ENCODE results near the gene MTTP.

Gene MTTP

GRCh38 chr4:99635601-99636000, 61.0 kb downstream of the MTTP start:
- no peak for DNase-seq (ENCODE audit: low read depth)

DNA sequence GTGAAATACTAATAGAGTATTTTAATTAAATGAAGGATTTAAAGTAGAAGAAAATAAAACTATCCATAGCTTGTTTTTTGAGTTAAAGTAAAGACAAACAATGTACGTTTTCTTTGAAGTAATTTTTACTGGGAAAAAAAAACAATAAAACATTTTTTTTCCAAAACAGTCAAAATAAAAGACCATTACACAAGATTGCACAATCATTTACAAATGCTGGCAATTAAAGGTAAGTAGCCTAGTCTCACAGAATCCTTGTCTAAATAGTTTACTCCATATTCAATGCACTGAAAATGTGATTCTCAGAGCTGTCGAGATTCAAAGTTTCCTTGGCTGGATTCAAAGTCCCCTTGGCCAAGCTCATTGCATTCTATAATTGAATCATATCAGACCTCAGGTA, 61.8 kb downstream of the MTTP start:
- no peak for DNase-seq (ENCODE audit: low read depth)
- TF ChIP-seq CTCF (IDR thresholded peaks at IDR 0.05; ENCODE audit: insufficient read depth, low read depth, low read length, missing control alignments), result no peak
- H3K4me3 ChIP-seq (ENCODE audit: low read depth, low read length), result no peak overlapping the region

More at GRCh38 chr4:99635601-99636000, 61.0 kb downstream of the MTTP start:
- no peak for TF ChIP-seq CTCF (IDR thresholded peaks at IDR 0.05; ENCODE audit: insufficient read depth, low read depth, low read length, missing control alignments)
- H3K4me3 ChIP-seq (ENCODE audit: low read depth, low read length), result no peak overlapping the region

DNA sequence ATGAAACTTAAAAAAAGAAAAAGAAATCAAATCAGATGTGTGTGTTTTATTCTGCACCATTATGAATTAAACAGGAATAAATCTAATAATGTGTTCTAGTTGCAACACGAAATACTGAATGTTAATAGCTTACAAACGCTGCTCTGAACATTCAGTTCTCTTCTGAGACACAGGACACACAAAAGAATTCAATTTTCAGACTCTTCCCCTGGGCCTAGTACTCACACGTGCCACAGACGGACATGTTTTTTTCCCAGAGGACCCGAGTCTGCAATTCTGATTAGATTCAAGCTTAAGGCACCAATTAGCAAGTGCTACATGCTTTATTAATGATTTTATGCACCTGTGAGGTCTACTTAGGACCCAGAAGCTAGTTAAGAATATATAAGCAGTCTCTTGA, 62.5 kb downstream of the MTTP start:
- TF ChIP-seq CTCF (IDR thresholded peaks at IDR 0.05; ENCODE audit: insufficient read depth, low read depth, low read length, missing control alignments), result no peak
- no peak overlapping the region for H3K4me3 ChIP-seq (ENCODE audit: low read depth, low read length)
- DNase-seq (ENCODE audit: low read depth), result no peak

DNA sequence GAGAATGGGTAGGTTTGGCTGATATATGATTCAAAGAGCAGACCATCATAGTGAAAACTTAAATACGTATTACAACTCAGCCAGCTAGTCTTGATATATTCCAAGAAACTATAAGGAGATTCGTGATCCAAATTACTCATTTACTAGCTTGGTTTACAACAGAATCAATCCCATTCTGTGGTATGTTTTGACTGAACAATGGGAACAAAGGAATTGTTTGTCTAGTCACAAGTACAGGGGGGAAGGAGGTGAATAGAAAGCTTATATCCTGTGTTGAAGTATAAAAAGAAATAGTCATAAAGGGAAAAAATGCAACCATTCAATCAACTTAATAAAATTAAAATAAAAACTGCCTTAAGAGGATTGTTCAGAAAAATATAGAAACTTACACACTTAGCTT, 66.1 kb downstream of the MTTP start:
- no peak for DNase-seq (ENCODE audit: low read depth)
- no peak for TF ChIP-seq CTCF (IDR thresholded peaks at IDR 0.05; ENCODE audit: insufficient read depth, low read depth, low read length, missing control alignments)
- no peak overlapping the region for H3K4me3 ChIP-seq (ENCODE audit: low read depth, low read length)

DNA sequence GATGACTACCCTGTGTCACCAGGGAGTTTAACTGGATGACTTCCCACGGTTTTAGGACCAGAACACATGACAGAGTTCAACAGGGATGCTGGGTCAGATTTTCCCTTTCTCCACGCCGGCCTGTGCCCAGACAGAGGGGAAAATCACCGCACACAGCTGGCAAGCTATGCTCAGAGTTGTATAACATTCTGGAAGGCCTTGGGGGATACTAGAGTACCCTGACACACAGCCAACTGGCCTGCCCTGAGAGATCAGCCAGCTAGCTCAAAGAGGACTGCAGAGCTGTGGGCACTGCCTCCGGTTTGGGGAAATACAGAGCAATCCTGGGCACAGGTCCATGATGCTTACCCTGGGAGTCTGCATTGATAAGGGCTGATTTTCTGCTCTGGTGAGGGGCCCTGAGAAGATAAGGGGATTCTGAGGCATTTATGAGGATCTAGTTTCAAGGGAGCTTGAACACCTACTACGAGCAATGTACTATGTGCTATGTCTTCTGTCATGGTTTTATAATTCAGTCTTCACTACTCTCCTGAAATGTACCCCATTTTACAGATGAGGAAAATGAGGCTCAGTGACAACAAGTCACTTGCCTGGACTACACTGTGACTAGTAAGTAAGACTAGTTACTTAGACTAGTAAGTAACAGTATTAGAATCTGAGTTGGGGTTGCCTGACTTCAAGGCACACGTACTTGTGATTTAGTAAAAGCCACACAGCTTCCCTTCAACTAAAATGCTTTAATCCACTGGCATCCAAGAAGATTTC, 68.3 kb downstream of the MTTP start:
- no peak overlapping the region for H3K4me3 ChIP-seq (ENCODE audit: low read depth, low read length)
- no peak for TF ChIP-seq CTCF (IDR thresholded peaks at IDR 0.05; ENCODE audit: insufficient read depth, low read depth, low read length, missing control alignments)
- no peak for DNase-seq (ENCODE audit: low read depth)

GRCh38 chr4:99644453-99644852, 69.8 kb downstream of the MTTP start:
- no peak for TF ChIP-seq CTCF (IDR thresholded peaks at IDR 0.05; ENCODE audit: insufficient read depth, low read depth, low read length, missing control alignments)
- no peak overlapping the region for H3K4me3 ChIP-seq (ENCODE audit: low read depth, low read length)
- DNase-seq (ENCODE audit: low read depth), result no peak

DNA sequence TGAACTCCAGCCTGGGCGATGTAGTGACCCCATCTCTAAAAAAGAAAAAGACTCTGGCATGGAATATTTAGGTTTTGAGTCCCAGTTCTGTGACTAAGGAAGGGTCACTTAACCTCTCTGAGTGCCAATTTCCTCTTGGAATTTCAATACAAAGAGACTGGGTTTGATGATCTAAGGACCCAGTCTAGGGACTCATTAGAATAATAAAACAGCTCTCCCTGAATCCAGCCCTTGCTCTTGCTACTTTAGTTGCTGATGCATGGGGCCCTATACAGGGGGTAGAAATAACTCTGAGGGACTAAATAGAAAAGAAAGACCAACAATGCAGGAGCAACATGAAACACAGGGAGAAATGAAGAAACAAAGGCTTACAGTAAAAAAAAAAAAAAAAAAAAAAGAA, 70.4 kb downstream of the MTTP start:
- no peak for TF ChIP-seq CTCF (IDR thresholded peaks at IDR 0.05; ENCODE audit: insufficient read depth, low read depth, low read length, missing control alignments)
- no peak for DNase-seq (ENCODE audit: low read depth)
- no peak overlapping the region for H3K4me3 ChIP-seq (ENCODE audit: low read depth, low read length)

All from GM12865 (cell line).